ENCODE data around the gene COASY.
"Not testable (repeated sequence)": the region's sequence is repeated elsewhere in the genome, so short reads cannot be mapped to it uniquely, and the experiment has no call there.

The COASY gene

DNA sequence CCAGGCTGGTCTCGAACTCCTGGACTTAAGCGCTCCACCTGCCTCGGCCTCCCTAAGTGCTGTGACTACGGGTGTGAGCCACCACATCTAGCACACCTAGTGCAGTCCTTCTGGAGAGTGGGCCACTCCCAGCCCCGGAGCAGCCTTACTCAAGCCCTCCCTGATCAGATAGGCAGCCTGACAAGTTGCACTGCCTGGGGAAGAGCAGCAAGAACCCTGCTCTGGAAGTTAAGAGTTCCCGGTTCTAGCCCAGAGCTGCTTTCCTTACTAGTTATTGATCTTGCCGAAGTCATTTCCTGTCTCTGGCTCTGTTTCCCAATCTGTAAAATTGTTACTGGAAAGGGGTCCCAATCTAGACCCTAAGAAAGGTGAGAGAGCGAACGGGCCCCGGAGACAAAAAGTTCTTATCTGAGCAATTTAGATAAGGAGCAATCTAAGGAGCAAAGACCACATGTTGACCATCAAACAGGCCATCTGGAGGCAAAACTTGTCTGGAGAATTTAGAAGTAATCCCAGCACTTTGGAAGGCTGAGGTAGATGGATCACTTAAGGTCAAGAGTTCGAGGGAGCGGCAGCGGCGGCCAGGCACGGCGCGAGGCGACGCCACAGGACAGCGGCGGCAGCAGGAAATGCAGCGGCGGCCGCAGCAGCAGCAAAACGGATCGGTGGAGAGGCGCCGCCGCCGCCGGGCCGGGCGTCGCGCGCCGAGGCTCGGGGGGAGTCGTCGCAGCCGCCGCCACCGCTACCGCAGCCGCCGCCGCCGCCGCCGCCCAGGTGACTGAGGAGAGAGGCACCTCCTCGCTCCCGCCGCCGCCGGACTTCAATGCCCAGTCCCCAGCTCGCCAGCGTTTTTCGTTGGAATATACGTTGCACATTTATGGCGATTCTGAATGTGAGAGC is 30.2 kb upstream of the COASY start:
- DNase-seq (ENCODE audit: low spot score) = peak; percentile 79

- no peak for DNase-seq (ENCODE audit: low spot score)
These were observed 26.5 kb upstream of the COASY start for GRCh38 chr17:42535155-42536047.

DNA sequence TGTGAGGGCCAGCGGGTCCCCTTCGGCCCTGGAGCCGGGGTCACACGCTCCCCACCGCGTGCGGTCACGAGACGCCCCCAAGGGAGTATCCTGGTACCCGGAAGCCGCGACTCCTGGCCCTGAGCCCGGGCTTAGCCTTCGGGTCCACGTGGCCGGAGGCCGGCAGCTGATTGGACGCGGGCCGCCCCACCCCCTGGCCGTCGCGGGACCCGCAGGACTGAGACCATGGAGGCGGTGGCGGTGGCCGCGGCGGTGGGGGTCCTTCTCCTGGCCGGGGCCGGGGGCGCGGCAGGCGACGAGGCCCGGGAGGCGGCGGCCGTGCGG is 25.9 kb upstream of the COASY start, which contains the start of gene NAGLU:
Gene NAGLU, plus strand, starts transcription at position 194 of the 324 bp plus-strand sequence. Its CDS starts 32 bp downstream, at position 226.
- DNase-seq (ENCODE audit: low spot score) = peak; percentile 93

DNA sequence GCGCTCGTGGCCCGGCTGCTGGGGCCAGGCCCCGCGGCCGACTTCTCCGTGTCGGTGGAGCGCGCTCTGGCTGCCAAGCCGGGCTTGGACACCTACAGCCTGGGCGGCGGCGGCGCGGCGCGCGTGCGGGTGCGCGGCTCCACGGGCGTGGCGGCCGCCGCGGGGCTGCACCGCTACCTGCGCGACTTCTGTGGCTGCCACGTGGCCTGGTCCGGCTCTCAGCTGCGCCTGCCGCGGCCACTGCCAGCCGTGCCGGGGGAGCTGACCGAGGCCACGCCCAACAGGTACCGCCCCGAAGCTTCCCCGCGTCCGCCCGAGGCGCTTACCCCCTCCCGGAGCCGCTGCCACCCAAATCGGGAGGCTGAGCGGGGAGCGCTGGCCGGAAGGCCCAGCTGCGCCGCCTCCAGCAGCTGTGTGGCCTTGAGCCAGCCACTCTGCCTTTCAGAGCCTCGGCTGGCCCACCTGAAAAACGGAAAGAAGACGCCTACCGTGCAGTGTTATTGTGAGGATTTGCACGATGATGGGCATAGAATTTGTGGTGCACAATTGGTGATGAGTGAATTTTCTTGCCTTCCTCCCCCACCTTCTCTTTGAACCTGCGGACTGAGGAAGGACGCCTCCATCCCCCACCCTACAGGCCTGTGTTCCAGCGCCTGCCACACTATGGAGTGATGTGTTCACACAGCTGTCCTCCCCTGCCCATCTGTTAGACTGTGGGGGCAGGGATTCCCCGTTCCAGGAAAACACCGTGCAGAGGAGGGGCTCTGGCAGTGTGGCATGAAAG is 25.4 kb upstream of the COASY start:
- DNase-seq (ENCODE audit: low spot score) = peak; percentile 88

GRCh38 chr17:42537156-42537805 is 24.7 kb upstream of the COASY start:
- DNase-seq (ENCODE audit: low spot score) = no peak

- no peak for DNase-seq (ENCODE audit: low spot score)
These were observed 24.0 kb upstream of the COASY start for GRCh38 chr17:42537826-42538451.

GRCh38 chr17:42538482-42538881 is 23.5 kb upstream of the COASY start:
- no peak for DNase-seq (ENCODE audit: low spot score)

DNA sequence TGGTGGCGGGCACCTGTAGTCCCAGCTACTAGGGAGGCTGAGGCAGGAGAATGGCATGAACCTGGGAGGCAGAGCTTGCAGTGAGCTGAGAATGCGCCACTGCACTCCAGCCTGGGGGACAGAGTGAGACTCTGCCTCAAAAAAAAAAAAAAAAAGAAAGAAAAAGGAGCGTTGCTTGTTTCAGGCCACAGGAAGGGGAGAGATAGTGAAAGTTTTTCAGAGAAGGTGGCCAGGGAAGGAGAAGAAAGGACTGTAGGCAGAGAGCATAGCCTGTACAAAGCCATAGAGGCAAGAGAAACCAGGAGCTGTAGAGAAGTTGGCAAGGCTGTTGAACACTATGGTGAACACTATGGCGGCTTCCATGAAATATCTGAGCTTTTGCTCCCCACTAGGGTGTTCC is 21.4 kb upstream of the COASY start:
- DNase-seq (ENCODE audit: low spot score) = not testable (repeated sequence)

GRCh38 chr17:42541041-42541833 is 20.7 kb upstream of the COASY start:
- DNase-seq (ENCODE audit: low spot score) = no peak

- DNase-seq (ENCODE audit: low spot score) = no peak
These were observed 18.5 kb upstream of the COASY start for GRCh38 chr17:42543190-42544079.

GRCh38 chr17:42544874-42545283 is 17.1 kb upstream of the COASY start:
- DNase-seq (ENCODE audit: low spot score) = no peak

- DNase-seq (ENCODE audit: low spot score) = not testable (repeated sequence)
These were observed 16.0 kb upstream of the COASY start for GRCh38 chr17:42545755-42546505.

GRCh38 chr17:42547001-42547461 is 14.9 kb upstream of the COASY start:
- no peak for DNase-seq (ENCODE audit: low spot score)

- no peak for DNase-seq (ENCODE audit: low spot score)
These were observed 14.3 kb upstream of the COASY start for GRCh38 chr17:42547698-42548069.

GRCh38 chr17:42548070-42548837 is 13.7 kb upstream of the COASY start:
- DNase-seq (ENCODE audit: low spot score) = no peak

- no peak for DNase-seq (ENCODE audit: low spot score)
These were observed 12.8 kb upstream of the COASY start for GRCh38 chr17:42548993-42549755.

- not testable (repeated sequence) for DNase-seq (ENCODE audit: low spot score)
These were observed 9.2 kb upstream of the COASY start, which contains the start of gene HSD17B1 for GRCh38 chr17:42552736-42553135. TSS of gene HSD17B1 (plus strand) at chr17:42552923. CDS start at chr17:42552934, 11 bp downstream.

Measured in RKO (cell line).